GM18868 (cell line): ENCODE data around the gene E4F1.

Experiments
- ATAC-seq: cut with Tn5 transposase; IDR thresholded peaks from one replicate; pipeline ENCODE4 v1.9.1; 2021; ENCODE audit warnings: mild to moderate bottlenecking, moderate library complexity; ENCODE audit not compliant: unreplicated experiment

The E4F1 gene

GRCh38 chr16:2228161-2228824 is 4.9 kb downstream of the E4F1 start:
- no peak for ATAC-seq

DNA sequence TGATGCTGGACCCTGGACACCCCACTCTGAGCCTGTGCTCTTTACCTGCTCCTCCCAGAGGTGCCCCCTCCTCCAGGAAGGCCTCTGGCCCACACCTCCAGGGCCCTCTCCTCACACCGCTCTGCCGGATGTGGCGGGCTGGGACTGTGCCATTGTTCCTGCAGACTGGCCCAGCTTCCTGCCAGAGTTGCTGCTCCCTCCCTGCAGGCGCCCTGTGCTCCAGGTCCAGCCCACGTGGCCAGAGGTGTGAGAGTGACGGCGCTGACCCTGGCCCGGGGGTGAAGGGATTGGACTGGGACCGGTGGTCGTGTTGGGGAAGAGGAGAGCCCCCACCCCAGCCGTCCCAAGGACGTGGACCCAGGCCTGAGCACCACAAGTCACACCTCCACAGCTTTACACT is 5.7 kb downstream of the E4F1 start:
- ATAC-seq: no peak

DNA sequence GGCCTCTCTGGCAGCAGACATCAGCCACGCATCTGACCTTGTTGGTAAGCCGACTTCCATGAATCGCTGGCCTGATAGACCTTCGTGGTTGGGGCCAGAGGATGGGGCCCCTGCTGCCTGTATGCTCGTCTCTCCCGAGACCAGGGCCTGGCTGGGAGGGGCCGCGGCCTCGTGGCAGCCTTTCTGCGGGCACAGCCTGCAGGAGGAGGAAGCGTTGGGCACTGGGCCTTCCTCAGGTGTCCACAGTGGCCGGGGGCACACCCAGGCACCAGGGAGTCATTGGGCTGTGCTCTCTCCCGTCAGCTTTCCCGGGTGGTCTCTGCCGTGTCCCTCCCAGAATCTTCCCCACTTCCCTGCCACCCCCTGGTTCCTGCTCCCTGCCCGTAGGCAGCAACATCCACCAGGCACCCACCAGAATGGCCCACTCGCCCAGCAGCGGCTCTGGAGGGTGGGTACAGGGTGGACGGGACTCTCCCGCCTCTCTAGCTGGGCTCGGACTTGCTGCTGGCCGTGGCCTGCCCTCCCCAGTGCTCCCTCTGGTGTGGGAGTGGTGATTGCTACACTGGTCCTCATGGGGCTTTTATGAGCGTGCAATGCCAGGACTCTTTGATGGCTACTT is 6.3 kb downstream of the E4F1 start:
- ATAC-seq: no peak

DNA sequence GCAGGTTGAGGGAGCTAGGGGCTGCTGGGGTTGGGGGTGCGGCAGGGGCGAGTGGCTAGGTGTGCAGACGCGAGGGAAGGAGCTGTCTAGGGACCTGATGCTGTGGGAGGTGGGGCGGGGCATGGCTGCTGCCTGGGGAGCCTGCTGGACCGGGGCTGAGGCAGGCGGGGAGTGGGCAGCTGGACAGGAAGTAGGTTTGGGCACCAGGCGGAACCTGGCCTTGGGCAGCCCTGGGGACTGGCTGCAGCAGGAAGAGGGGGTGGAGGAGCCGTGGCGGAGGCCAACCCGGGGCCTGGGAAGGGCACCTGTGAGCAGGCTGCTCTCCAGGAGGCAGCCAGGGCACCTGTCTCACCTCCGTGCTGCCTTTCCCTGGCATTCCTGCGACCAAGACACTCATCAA is 7.0 kb downstream of the E4F1 start:
- no peak for ATAC-seq

DNA sequence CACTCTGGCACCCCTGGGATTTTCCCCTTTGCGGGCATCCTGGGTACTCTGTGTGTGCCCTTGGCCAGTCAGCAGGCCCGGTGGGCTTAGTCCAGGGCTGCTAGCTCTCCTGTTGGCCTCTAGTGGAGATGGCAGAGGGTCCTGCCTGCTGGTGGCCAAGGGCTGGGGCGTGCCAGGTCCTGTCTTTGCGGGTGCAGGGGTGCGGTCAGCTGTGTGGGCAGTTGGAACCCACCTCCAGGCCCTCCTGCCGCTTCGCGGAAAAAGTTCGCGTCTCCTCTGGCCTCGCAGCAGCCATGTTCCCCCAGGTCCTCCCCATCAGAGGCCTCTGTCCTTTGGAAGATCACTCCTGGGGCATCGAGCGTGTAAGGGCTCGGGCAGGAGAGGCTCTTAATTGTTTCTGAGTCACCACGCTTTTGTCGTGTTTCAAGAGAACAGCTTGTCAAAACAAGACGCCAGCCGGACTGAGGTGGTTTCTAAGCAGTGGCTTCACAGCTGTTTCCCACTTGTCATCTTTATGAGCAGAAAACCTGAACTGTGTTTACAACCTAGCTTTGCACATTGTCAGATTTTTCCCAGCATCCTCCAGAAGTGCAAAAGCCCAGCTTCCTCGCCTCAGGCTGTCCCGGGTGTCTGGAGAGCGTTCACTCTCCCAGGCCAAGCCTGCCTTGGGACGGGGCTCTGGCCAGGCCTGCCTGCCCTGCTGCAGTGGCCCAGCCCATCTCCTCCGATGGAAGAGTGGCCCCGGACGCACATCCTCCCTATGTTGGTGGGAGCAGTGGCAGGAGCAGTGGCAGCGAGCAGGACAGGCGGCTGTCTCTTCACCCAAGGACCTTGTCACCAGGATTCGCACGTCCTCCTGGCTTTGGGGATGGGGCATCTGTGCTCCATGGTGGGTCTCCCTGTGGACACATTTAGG is 7.9 kb downstream of the E4F1 start:
- no peak for ATAC-seq

DNA sequence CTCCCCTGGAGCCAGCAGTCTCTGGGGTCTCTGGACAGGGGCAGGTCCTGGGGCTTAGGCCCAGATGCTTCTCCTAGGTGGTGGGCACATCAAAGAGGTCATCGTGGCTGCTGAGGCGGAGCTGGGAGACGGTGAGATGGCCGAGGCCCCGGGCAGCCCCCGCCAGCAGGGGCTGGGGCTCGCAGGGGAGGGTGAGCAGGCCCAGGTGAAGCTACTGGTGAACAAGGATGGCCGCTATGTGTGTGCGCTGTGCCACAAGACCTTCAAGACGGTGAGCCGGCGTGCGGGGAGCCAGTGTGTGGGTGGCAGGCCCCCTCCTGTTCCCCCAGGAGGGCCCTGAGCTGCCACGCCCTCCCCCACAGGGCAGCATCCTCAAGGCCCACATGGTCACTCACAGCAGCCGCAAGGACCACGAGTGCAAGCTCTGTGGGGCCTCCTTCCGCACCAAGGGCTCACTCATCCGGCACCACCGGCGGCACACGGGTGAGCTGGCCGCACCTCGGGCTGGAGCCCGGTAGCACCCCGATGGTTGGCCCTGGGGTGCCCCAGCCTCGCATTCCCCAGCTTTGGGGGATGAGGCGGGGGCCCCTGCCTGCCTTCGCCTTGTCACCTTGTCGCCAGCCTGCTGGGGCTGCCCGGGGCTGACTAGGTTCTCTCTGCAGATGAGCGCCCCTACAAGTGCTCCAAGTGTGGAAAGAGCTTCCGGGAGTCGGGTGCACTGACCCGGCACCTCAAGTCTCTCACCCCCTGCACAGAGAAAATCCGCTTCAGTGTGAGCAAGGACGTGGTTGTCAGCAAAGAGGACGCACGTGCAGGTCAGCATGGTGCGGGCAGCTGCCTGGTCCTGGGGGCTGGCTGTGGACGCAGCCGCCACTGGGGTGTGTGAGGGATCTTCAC is 9.0 kb downstream of the E4F1 start:
- no peak for ATAC-seq

GRCh38 chr16:2233046-2233775 is 9.8 kb downstream of the E4F1 start:
- ATAC-seq: no peak

- no peak for ATAC-seq
These were observed 10.8 kb downstream of the E4F1 start for GRCh38 chr16:2233872-2234812.

DNA sequence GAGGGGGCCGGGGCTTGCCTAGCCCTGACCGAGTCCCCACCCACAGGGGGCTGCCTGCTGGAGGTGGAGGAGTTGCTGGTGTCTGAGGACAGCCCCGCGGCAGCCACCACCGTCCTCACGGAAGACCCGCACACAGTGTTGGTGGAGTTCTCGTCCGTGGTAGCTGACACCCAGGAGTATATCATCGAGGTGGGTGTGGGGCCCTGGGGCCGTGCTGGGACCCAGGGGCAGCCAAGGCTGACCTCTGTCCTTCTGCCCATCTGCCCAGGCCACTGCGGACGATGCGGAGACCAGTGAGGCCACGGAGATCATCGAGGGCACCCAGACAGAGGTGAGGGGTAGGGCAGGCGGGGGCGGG is 11.4 kb downstream of the E4F1 start:
- ATAC-seq: no peak

GRCh38 chr16:2235234-2235651 is 11.9 kb downstream of the E4F1 start:
- ATAC-seq: no peak

DNA sequence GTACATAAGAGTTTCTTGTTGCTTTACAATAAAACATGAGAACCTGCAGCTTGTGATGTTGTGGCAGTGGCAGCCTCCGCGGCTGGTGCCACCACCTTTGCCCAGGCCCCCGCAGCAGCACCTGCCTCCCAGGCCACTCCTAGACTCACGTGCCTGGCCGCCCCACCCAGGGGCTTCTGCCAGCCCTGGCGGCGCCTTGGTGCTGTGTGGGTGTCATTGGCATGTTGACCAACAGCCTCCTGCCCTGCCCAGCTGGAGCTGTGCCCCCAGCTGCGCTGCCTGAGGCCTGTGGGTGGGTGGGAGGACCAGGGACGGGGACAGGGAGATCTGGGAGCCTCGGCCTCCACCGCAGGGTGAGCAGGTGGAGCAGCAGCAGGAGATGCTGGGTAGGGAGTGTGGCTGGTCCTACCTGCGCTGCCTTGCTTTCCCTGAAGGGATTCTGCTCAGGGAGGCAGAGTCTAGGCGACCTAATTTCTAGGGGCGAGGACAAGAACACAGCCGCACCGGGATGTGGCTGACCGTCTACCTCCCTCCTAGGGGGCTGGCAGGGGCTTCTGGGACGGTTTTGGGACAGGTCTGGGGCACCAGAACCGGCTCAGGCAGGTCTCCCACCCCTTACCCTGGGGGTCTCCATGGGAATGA is 12.4 kb downstream of the E4F1 start:
- ATAC-seq: no peak

GRCh38 chr16:2236337-2237101 is 13.1 kb downstream of the E4F1 start, which contains the start of gene DNASE1L2:
Gene DNASE1L2 (plus strand): TSS chr16:2236444. CDS start chr16:2236817, 373 bp downstream.
- ATAC-seq: no peak

- ATAC-seq: no peak
These were observed 13.7 kb downstream of the E4F1 start for GRCh38 chr16:2237102-2237482.

DNA sequence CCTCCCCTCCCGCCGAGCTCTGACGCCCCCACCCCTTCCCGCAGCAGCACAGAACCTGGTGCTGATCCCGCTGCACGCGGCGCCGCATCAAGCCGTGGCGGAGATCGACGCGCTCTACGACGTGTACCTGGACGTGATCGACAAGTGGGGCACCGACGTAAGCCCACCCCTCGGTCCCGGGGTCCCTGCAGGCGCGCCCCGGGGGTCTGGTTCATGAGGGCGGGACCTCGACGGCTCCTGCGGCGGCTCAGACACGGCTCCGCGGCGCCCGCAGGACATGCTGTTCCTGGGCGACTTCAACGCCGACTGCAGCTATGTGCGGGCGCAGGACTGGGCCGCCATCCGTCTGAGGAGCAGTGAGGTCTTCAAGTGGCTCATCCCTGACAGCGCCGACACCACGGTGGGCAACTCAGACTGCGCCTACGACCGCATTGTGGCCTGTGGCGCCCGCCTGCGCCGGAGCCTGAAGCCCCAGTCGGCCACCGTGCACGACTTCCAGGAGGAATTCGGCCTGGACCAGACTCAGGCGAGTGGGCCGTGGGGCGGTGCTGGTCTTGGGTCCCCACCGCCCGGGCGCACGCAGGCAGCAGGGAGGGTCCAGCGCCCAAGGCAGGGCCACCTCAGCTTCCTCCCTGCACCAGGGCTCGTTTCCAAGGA is 14.2 kb downstream of the E4F1 start:
- no peak for ATAC-seq

DNA sequence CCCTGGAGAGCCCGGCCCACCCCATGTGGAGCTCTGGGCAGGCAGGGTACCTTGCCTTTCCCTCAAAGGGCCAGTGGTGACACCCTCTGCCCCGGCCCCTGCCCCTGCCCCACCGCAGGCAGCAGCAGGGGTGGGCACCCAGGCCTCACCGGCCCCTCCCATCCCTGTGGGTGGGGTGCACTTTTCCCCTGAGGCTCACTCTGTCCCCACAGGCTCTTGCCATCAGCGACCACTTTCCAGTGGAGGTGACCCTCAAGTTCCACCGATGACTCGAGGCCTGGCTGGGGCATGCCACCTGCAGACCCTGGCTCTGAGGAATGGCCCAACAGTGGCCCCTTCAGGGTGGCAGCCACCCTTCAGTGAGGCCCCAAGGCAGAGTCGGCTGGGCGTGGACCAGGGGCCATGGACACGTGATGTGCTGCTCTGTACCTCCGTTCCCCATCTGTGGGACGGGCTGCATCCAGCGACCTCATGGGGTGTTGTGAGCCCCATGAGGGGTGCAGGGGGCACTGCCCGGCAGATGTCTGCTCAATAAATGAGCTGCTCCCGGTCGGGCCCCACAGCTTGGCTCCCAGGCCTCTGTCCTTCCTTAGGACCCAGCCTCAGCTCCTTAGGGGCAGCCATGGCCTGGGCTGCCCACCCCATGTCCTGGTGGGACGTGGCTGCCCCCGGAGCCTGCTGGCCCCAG is 14.9 kb downstream of the E4F1 start:
- no peak for ATAC-seq

DNA sequence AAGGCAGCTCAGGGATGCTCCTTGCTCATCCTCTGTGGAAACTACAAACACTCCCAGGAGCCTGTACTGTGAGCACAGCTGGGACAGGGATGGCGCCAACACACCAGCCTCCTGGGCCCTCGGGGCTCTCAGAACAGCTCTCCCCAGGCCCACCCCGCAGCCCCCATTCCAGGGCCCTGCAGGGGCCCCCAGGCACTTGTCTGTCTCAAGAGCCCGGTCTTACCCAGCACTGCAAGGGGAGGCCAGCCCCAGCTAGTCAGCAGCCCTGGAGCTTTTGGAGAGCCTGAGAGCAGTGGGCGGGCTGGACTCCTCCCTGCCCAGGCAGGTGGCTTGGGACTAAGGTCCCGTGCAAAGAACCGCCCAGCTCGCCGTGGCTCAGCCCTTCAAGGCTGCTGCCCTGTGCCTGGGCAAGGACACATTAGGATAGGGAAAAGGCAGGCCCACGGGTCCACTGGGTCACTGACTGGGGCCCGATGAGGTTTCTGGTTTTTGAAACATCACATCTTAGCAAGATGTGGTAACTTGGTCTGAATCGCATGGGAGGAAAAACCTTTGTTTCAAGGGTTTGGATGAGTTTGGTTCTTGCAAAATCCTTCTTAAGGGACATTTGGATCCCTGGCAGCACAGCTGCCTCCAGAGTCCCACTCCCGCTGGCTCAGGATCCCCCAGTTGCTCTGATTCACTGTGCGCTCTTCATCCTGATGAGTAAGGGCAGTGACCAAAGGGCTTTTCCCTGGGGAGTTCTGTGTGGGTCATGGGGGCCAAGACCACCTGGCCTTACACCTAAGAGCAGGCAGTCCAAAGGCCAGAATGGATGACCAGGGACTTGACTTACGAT is 15.7 kb downstream of the E4F1 start:
- no peak for ATAC-seq
